OCI-LY1 (cell line): ENCODE results near the gene KHDC4.

Experiments used
- EZH2 ChIP-seq: fragments of 200-600 bp; sonication (generic), shearing (Covaris generic); IDR thresholded peaks from 2 replicates; pipeline ENCODE4 v1.8.0; 2017; ENCODE audit warnings: borderline replicate concordance, mixed run types, mild to moderate bottlenecking, antibody characterized with exemption, low read length, moderate library complexity, mixed read lengths
- TF ChIP-seq, protein P1 (sequence below): fragments of 200-600 bp; sonication (generic), shearing (Covaris generic); IDR thresholded peaks from 2 replicates; pipeline ENCODE4 v1.5.1; 2017; ENCODE audit warnings: mild to moderate bottlenecking, antibody characterized with exemption, low read length, moderate library complexity, mixed read lengths

- TF ChIP-seq, protein P1, sequence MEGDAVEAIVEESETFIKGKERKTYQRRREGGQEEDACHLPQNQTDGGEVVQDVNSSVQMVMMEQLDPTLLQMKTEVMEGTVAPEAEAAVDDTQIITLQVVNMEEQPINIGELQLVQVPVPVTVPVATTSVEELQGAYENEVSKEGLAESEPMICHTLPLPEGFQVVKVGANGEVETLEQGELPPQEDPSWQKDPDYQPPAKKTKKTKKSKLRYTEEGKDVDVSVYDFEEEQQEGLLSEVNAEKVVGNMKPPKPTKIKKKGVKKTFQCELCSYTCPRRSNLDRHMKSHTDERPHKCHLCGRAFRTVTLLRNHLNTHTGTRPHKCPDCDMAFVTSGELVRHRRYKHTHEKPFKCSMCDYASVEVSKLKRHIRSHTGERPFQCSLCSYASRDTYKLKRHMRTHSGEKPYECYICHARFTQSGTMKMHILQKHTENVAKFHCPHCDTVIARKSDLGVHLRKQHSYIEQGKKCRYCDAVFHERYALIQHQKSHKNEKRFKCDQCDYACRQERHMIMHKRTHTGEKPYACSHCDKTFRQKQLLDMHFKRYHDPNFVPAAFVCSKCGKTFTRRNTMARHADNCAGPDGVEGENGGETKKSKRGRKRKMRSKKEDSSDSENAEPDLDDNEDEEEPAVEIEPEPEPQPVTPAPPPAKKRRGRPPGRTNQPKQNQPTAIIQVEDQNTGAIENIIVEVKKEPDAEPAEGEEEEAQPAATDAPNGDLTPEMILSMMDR = no peak
- TF ChIP-seq EZH2 = no peak
Measured at GRCh38 chr1:155968051-155968400, 33.8 kb upstream of the KHDC4 start.
